HS-27A (cell line): ENCODE data around the gene GRIK1.
A peak's percentile ranks its signal among the peaks of the same experiment; 100 is the strongest.

Experiments
- DNase-seq: peaks from one replicate; pipeline ENCODE4 v3.0.0-alpha.2; 2012; ENCODE audit warnings: low read depth, missing footprints

Gene GRIK1

DNA sequence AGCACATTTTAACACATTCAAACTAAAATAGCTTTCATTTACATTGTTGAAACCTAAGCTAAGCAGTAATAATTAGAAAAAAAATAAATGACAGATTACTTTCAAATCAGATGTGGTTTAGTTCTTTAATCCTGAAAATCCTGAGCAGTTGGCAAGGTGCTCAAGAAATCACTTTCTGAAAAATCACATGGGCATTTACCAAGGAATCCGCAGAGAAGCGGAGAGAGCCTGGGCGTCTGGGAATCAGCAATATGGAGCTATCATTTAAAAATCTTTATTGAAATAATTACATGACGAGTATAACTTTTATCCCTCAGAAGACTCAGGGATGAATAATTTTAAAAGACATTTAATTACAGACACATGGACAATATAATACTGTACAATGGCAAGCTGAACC is 30.2 kb downstream of the GRIK1 start:
- no peak for DNase-seq

DNA sequence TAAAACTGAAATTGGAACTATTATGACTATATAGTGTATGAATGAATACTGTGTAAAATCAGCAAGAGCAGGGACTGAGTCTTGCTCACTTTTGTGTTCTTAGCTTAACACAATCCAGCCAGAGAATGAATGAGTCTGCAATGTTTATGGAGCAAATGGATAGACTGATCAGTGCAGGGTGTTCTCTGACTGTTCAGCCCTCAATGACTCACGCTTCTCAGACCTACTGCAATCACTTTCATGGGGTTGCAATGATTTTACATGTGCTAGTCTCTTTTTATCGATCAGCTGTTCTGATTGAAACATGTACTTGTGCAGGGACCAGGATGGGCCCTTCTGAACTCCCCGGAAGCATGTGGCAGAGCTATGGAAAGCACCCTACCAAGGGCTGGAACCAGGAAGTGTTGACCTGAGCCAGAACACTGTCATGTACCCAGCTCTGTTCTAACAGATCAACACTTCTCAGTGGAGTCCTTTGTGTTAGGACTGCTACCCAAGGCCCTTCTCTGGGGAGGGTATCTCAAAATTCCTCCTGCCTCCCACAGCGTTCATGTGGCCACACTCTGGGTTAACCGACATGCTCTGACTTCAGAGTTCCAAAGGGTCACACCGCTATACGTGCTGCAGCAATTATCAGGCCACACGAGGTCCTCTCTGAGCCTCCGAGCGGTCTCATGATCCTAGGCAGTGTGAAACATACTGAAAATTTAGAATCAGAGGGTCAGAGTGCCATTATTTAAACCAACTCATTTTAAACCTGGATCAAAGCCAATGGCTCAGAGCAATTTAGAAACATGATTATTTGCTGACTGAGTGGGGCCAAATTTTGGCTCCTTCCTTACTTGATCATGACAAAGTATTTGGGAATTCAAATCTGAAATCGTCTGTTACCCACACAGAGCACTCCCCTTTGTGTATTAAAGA is 35.2 kb downstream of the GRIK1 start:
- no peak for DNase-seq

DNA sequence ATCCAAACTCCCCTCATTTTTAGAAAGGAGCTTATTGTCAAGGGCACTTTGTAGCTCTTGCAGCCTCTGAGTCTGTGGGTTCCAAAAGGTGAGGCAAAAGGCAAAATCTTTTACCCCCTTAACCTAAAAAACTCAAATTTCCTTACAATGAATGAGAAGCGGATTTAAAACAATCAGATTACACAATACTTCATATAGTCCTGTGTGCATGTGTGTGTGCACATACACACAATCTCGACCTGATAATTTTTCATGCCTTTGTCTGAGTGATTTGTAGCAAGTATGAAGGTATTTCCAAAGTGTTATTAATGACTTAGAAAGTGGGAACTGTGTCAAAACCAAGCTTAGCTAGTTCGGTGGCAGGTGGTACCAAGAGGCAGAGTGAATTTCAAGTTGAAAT is 42.9 kb downstream of the GRIK1 start:
- DNase-seq = no peak

DNA sequence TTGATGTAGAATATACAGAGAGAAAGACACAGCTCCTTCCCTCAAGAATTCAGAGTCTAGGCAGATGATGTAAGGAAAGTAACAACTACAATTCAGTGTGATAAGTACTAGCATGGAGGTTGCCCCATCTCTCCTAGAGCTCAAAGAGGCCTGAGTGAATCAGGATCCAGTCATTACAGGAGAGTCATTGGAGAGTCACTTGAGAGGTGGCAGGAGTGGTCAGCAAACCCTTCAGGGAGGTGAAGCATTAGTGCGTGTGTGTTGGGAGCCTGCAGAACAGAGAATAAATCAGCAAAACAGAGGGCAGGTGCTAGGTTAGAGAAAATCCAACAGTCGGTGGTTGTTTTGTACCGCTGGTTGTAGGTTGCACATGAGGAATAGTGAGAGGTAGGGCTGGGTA is 46.1 kb downstream of the GRIK1 start:
- no peak for DNase-seq

DNA sequence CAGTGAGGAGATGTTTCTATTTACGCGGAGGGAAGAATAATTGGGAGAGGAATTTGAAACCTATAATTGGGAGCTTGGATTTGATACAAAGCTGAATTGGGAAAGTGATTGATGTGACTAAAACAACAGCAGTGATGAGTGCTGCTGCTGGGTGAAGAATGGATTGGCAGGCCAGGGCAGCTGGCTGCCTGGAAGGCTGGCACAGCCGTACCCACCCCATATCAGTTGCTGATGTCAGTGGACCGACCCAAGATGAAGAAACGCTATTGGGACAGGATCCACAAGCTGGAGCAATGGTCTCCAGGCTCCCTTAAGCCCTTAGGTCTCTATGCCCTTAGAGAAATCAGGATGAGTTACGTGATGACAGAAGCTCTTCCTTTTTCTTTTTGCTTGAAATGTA is 47.4 kb downstream of the GRIK1 start:
- no peak for DNase-seq

DNA sequence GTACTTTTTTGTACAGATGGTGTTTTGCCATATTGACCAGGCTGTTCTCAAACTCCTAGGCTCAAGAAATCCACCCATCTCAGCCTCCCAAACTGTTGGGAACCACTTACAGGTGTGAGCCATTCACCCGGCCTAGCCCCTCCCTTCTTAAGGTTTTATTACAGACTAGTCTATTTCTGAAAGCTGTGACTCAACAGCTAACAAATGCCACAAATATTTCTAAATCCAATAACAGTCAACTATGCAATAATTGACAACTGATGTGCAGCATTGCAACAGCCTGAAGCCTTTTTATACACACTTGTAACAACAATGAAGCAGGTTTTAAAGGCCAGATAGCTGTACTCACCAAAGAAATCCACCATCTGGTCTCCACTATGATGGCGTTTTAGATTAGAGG is 51.4 kb downstream of the GRIK1 start:
- no peak for DNase-seq

DNA sequence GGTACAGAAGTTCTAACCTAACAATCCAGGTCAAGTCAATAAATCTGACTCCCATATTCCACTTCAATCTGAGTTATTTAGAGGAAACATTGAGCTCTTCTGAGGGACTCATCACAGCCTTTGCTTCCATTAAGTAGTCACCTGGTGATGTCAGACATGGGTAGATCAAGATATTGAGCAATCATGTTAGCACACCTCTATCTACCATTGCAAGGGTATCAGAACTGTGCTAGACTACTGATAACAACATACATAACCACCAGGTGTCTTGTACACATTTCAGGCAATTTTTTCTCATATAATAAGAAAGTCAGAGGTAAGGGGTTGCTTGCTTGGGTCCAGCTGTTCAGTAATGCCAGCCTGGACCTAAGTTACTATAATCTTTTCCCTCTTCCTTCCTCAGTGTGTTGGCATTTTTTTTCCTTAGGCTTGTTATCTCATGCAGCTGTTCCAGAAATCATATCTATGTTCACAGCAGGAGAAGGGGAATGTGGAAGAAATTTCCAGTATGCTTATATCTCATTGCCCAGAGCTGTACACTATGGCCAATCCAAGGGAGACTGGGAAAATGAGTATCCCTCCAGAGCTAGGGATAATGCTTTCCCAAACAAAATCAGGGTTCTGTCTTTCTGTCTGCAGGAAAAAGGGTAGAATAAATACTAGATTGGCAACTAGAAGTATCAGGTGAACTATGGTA is 52.3 kb downstream of the GRIK1 start:
- no peak for DNase-seq

DNA sequence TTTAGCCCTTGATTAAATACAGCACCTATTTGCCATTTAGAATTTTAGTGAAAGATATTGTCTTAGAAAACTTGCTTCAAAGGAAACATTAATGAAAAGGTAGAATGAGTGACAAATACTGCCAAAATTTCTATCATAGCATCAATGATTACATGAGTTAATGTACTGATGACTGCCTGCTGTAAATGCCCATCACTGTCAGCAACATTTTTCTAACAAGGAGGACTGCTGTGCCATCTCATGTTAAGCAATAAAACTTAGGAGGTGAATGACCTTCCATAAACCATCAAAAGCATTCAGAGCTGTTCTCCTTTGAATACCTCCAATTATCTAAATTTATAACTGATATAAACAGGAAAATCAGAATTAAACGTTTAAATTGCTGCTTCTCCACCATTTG is 54.3 kb downstream of the GRIK1 start:
- no peak for DNase-seq

DNA sequence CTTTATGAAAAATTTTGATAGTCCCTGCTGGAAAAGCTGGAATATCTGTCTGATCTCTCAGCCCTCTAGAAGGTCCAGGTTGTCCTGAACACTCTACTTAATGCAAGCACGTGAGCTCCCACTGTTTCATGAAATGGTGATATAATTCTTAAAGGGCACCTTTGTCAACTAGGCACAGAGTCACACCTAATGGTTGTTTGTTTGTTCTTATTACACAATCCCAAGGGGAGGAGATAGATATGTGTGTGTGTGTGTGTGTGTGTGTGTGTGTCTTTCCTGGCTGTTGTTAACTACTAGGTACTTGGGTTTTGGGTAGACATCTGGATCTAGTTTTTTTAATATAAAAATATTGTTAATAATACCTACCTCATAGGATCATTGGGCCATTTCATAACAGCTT is 63.9 kb downstream of the GRIK1 start:
- no peak for DNase-seq

DNA sequence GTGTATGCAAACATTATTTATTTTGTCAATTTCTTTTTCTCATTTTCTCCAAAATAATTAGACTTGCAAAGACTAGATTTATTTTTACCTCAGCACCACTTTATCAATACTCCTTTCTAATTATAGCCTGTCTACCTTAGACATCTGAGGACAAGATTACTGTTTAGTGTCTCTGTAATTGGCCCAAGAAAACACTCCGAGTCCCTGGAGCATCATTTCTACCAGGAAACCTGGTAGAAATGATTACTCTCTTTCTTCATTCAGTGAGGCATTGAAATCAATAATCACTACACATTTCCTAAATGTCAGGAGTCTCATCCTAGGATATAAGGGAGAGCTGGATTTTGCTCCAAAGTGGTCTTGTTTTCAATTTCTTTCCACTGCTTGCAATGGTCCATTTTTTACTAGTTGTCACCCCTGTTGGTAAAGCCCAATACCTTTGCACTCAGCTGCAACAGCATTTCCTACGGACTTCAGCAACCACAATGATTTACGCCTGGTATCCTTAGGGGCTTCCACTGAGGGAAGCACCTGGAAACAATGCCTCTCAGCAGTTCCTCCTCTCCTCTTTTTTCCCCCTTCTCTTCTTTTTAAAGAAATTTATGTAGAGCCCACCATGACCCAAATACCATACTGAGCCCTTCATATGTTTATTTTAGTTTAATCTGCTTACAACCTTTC is 64.6 kb downstream of the GRIK1 start:
- DNase-seq = no peak

DNA sequence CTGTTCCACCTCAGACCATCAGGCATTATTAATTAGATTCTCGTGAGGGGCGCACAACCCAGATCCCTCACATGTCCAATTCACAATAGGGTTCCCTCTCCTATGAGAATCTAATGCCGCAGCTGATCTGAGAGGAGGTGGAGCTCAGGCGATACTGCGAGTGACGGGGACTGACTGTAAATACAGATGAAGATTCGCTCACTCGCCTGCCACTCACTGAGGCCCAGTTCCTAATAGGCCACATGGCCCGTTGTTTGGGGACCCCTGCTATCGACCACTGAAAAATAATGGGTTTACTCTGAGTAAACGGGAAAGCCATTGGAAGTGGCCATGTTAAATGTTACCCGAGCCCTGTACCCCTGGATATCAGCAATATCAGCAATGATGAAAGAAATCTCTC is 65.9 kb downstream of the GRIK1 start:
- DNase-seq = no peak

DNA sequence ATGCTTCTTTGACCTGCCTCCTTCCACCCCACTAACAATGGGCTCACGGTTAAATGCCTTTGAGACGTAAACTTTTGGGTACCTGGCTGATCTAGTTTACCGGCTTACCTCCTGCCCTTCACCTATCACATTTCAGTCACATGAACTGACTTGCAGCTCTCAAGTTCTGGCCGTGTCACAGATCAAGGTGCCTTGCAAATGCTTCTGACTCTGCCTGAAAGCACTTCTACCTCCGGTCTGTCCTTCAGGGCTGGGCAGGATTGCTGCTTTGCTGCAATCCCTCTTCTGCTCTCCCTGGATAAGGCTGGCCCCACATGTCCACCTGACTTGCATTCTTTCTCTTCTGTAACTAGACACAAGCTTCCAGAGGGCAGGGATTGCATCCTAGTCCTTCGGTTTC is 69.0 kb downstream of the GRIK1 start:
- DNase-seq = no peak

DNA sequence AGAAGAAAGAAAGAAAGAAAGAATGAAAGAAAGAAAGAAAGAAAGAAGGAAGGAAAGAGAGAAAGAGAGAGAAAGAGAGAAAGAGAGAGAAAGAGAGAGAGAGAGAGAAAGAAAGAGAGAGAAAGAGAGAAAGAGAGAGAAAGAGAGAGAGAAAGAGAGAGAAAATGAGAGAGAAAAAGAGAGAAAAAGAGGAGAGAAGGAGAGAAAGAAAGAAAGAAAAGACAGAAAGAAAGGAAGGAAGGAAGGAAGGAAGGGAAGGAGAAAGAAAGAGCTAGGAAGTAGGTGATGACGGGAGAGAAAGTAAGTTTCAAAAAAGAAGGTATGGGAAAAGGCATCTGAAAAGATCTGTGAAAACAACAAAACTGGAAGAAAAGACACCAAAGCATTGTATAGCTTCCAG is 72.0 kb downstream of the GRIK1 start:
- no peak for DNase-seq

DNA sequence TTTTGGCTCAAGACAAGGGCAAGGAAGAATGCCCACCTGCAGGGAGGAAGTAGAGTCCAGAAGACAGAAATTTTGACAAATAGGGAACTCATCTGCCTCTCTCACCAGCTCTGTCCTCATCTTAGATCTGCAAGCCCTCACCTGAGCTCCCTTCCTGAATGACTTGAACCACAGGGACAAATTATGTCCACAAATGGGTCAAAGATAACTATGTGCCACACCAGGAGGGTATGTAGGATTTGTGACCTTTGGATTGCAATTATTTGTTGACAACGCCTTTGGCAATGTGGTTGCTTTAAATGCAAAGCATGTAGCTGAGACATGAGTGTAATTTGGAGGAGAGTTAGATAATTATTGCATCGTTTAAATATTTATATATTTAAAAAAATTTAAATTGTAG is 79.5 kb downstream of the GRIK1 start:
- DNase-seq = no peak

DNA sequence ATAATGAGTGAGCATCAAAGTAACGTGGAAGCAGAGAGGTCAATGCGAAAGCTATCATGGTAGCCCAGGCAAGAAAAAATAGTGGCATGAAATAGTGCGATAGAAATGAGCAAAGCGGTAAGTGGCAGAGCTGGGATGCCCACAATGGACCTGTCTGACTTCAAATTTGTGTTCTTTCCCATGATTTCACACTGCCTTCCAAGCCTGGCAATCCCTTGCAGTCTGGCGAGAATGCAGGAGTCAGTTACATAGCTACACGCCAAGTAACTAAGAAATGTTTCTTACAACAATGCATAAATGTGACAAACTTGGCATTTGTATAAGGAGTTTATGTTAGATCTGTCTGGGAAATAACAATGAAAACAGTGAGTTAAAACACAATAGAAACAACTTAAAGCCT is 82.6 kb downstream of the GRIK1 start:
- DNase-seq = no peak

DNA sequence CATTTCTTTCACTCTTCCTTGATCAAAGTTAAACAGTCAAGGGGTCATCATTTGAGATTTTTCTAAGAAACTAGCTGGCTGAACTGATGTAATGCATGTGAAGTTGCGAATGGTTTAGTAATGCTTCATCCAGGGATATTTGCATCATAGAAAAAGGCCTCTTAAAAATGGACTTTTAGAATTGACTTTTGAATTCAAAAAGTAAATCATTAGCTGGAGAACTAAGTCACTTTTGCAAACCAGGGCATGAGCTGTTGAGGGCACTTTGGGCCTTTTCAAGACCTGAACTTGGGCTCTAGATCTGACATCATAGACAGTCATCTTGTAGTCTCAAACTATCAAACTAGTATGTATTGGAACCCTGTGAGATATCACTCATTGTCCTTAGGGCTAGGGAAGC is 85.0 kb downstream of the GRIK1 start:
- no peak for DNase-seq

DNA sequence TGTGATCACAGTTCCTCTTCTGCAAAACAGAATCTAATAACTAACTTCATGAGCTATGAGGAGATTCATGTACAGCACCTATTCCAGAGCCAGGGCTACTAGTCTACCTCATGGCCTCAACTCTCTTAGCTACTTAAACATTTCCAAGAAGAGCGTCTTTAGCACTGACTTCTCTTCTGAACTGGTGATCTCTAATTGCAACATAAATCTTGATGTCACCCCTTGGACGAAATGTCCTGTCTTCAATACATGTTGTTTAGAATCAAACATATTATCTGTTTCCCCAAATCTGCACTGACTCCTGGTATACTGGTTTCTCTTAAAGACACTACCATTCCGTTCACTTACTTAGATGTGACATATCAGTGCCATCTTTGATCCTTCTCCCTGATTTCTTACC is 88.2 kb downstream of the GRIK1 start:
- no peak for DNase-seq

DNA sequence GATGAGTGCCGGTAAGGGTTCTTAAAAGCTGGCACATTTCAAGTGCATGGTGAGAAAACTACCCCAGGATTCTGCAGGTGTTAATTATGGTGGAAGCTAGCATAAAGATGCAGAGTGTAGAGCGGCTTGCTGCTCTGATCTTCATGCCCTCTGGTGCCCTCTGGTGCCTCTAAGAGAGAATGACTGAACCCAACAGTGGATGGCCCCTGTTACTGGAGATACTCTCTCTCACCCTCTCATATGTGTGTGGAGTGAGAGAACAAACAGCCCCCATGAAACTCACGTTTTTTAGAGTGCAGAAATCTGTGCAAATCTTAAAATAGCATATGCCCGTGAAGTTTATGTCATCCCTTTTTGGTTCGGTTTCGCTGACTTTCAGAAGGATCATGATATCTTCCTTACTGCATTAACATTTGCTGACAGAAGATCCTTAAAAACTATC is 90.0 kb downstream of the GRIK1 start:
- DNase-seq = peak; percentile 20

DNA sequence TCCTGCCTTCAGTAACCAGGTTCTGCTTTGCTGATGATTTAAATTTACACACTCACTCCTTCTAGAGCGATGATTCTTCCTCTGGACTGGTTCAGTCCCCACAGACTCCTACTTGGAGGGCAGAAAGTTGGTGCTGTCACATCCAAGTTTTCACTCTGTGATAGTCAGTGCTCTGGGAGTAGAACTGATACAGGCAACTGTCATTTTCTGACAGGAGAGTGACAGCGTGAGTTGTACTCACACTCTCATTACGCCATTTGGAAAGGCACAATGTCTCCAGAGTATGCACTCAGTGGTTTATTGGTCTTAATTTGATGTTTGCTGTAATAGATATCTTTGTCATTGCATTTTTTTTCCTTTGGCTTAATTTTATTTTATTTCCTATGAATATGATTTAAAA is 96.0 kb downstream of the GRIK1 start:
- no peak for DNase-seq

DNA sequence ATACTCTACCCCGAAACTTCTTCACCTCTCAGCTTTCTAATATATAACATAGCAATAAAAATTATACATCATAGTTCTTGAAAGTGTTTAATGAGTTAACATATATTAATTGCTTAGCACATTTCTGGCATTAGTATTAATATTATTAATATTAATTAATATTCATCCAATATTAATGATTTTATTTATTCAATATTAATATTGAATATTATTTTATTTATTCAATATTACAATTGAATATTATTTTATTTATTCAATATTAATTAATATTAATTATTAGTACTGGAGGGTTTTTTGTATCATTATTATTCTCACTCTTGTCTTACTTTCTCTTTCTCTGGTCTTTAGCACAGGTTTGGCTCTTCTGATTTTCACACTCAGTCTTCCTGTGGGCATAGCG is 105.2 kb downstream of the GRIK1 start:
- DNase-seq = no peak

DNA sequence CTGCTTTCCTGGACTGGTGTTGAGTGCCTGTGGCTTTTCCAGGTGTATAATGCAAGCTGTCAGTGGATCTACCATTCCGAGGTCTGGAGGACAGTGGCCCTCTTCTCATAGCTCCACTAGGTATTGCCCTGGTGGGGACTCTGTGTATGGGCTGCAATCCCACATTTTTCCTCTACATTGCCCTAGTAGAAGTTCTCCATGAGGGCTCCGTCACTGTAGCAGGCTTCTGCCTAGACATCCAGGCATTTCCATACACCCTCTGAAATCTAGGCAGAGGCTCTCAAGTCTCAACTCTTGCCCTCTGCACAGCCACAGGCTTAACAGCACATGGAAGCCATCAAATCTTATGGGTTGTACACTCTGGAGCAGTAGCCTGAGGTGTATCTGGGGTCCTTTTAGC is 107.6 kb downstream of the GRIK1 start:
- no peak for DNase-seq

DNA sequence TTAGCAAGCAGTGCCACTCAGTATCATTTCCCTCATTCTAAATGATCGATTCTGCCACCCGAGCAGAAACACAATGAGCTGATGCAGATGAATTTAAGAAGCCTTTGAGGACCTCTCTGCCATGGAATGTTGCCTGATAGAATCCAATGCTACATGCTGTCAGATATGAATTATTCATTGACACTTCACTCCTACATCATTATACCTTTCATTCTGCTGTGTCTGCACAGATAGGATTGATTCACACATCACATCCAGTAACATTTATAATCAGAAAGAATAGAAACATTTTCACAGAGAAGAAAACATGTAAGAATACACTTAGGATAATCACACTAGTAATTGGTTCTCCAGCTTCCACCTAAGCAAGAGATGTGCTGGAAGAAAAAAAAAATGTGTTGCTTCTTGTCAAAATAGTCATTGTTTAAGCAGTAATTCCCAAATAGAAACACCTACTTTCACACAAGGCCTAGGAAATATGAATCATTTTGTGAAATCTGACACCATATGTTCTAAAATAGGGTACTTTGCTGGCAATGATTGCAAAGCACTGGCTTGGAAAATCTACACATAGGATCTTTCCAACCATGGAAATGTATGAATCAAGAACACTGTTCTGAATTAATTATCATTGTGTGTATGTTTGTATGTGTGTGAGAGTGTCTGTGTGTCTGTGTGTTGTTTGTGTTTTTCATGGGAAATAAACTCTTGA is 110.1 kb downstream of the GRIK1 start:
- DNase-seq = no peak
